ENCODE measurements around the gene CD82. TPM values are rescaled to one million over a fixed set of nuclear protein-coding genes. Genes with fewer than 3 reads are reported as not detected.

CD82 gene
- total RNA-seq, 2 donors from 2014 or later: 6.8 to 17.7 TPM

DNA sequence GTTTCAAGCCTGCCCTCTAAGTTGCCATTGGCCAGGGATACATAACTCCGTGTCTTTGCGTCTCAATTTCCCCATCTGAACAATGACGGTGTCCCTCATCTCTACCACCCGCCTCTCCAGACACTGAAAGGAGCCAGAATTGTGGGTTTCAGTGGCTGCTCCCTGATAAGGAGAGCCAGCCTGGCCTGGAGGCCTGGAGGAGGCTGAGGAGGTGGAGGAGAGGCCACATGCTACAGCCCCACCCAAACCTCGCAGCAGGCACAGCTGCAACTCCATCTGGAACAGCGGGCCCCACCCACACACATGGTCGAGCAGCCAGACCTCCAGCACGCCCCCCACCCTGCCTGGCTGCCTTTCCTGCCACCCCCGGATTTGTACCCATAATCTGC is 34.4 kb upstream of the CD82 start:
- Histone ChIP-seq H3K9me3 (no peaks in the 10 kb centered on the region), H3K27me3 (no peaks in the 10 kb centered on the region), H3K27ac (no peak overlapping the region), H3K36me3 (no peaks in the 10 kb centered on the region), H3K4me1 (no peaks in the 10 kb centered on the region), H3K4me3 (no peak overlapping the region)
- DNase-seq (ENCODE audit: low spot score): no peak
- TF ChIP-seq, protein P1, sequence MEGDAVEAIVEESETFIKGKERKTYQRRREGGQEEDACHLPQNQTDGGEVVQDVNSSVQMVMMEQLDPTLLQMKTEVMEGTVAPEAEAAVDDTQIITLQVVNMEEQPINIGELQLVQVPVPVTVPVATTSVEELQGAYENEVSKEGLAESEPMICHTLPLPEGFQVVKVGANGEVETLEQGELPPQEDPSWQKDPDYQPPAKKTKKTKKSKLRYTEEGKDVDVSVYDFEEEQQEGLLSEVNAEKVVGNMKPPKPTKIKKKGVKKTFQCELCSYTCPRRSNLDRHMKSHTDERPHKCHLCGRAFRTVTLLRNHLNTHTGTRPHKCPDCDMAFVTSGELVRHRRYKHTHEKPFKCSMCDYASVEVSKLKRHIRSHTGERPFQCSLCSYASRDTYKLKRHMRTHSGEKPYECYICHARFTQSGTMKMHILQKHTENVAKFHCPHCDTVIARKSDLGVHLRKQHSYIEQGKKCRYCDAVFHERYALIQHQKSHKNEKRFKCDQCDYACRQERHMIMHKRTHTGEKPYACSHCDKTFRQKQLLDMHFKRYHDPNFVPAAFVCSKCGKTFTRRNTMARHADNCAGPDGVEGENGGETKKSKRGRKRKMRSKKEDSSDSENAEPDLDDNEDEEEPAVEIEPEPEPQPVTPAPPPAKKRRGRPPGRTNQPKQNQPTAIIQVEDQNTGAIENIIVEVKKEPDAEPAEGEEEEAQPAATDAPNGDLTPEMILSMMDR (IDR thresholded peaks at IDR 0.05): no peak

DNA sequence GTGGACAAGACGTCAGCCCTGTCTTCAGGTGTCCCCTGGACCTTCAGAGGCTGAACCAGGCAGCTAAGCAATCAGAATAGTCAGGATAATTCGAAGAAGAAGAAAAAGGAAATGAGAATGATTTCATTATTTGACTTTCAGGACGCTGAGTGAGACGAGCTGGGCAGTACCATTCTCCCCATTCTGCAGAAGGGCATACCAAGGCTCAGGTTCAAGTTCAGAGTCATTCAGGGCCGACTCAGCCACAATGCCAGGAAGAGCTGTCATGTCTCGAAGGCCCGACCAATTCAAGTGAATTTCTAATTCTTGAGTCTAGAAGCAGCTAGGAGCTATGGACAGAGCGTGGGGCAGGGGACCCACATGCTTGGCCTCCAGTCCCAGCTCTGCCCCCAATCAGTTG is 33.8 kb upstream of the CD82 start:
- Histone ChIP-seq H3K4me3 (no peak overlapping the region), H3K27ac (no peak overlapping the region), H3K4me1 (no peaks in the 10 kb centered on the region), H3K27me3 (no peaks in the 10 kb centered on the region), H3K9me3 (no peaks in the 10 kb centered on the region), H3K36me3 (no peaks in the 10 kb centered on the region)
- DNase-seq (ENCODE audit: low spot score): no peak
- TF ChIP-seq, protein P1 (IDR thresholded peaks at IDR 0.05): no peak

DNA sequence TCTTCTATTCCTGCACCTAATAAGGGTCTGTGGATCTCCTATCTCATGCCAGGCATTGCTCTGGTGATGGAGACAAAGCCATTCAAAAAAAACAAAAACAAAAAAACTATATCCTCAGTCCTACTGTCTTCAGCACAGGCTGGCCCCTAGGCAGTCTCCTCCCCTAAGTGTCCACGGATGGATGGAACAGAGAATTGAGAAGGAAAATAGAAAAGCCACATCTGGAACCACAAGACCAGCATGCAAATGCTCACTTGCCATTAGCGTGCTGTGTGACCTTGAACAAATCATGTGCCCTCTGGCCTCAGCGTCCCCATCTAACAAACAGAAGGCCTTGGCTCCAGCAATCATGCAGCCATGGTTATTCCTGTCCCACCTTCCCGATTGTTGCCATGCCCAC is 32.7 kb upstream of the CD82 start:
- Histone ChIP-seq H3K4me3 (no peak overlapping the region), H3K36me3 (no peaks in the 10 kb centered on the region), H3K27ac (no peak overlapping the region), H3K27me3 (no peaks in the 10 kb centered on the region), H3K4me1 (no peaks in the 10 kb centered on the region), H3K9me3 (no peaks in the 10 kb centered on the region)
- TF ChIP-seq, protein P1 (IDR thresholded peaks at IDR 0.05): no peak
- DNase-seq (ENCODE audit: low spot score): no peak

DNA sequence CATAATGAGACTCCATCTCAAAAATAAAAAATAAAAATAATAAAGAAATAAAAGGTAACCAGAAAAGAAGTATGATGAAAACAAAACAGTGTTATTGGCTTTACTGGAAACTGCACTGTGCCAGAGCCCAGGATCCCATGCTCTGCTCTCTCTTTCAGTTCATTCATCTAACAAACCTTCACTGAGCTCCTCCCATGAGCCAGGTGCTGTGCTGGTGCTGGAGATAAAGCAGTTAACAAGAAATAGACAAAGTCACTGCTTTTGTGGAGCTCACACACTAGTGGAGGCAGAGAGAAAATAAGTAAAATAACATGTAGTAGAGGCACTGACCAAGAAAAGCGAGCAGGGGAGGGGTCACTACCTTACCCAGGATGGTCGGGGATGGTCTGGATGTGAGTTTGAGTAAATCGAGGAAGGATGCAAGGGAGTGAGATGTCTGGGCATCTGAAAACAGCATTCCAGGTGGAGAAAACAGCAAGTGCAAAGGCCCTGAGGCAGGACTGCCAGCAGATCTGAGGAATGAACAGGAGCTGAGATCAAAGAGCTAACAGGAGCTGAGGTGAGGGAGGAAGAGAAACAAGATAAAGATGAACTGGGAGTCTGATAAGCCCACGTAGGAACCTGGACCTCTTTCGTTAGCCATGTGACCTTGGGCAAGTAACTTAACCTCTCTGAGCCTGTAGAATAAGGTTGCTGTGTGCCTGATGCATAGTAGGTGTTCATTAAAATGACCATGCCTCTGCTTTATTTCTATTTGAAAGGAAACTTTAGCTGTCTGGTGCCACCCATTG is 31.3 kb upstream of the CD82 start:
- no peaks in the 10 kb centered on the region for H3K36me3 ChIP-seq
- no peak for DNase-seq (ENCODE audit: low spot score)
- no peaks in the 10 kb centered on the region for H3K27me3 ChIP-seq
- H3K27ac ChIP-seq: no peak overlapping the region
- TF ChIP-seq, protein P1 (IDR thresholded peaks at IDR 0.05): no peak
- peaks cover 0 to 4% of the 10 kb centered on the region in 2 donors for H3K4me1 ChIP-seq
- no peaks in the 10 kb centered on the region for H3K9me3 ChIP-seq
- no peak overlapping the region for H3K4me3 ChIP-seq

DNA sequence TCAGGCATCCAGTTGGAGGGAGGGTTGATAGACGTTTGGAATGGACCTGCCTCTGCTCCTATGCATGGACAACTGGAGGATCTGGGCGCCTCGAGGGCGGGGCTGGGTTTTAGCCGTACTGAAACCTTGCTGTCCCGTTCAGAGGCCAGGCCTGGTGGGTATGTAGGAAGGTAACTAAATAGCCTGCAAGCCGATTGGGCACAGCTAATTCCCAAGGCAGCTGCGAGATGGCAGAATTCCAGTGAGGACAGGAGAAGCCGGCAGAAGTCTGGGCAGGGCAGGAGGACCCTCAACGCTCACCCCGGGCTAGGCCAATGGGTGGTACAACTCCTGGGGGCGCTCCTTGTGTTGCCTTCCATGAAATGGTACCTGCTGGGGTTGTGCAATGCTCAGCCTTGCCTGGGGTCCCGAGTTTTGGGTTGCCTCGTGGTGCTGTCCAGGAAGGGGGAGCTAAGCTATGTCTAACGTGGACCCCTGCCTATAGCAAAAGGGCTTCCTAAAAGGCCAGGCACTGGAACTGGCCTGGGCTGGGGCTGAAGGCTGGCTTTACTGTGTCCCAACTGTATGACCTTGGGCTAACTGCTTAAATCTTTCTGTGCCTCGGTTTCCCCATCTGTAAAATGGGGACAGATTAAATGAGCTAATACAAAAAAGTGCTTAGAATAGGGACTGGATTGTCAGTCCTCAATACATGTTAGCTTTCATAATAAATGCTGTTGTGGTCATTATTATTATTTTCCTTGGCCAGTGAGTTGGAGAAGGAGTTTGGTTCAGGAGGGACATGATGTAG is 30.1 kb upstream of the CD82 start:
- Histone ChIP-seq H3K27me3 (no peaks in the 10 kb centered on the region), H3K27ac (no peak overlapping the region), H3K36me3 (no peaks in the 10 kb centered on the region), H3K9me3 (no peaks in the 10 kb centered on the region), H3K4me1 (peaks cover 0 to 4% of the 10 kb centered on the region in 2 donors), H3K4me3 (no peak overlapping the region)
- DNase-seq (ENCODE audit: low spot score): no peak
- TF ChIP-seq, protein P1 (IDR thresholded peaks at IDR 0.05): no peak

All from right atrium auricular region (tissue), 2 donors.